Esophagus (tissue), 2 donors: ENCODE data around the gene EIF3J. TPM values are rescaled to one million over a fixed set of nuclear protein-coding genes. Genes with fewer than 3 reads are reported as not detected.
"Not testable (repeated sequence)": the region's sequence is repeated elsewhere in the genome, so short reads cannot be mapped to it uniquely, and the experiment has no call there.

Experiments used
- H3K27ac ChIP-seq, 2 donors: one replicate each; pipeline ENCODE4 v1.5.1; 2013; ENCODE audit warnings: low read depth in 2 of 2, mild to moderate bottlenecking in 2 of 2, inconsistent platforms in 1 of 2, low read length in 1 of 2, moderate library complexity in 1 of 2
- H3K27me3 ChIP-seq, 2 donors: one replicate each; pipeline ENCODE4 v1.6.1; 2013; ENCODE audit warnings: low read length in 2 of 2, control low read depth in 1 of 2, mild to moderate bottlenecking in 1 of 2; ENCODE audit not compliant: insufficient read depth in 2 of 2, control insufficient read depth in 1 of 2
- H3K36me3 ChIP-seq, 2 donors: one replicate each; pipeline ENCODE4 v1.6.1; 2013; ENCODE audit warnings: low read length in 1 of 2; ENCODE audit not compliant: control insufficient read depth in 2 of 2, insufficient read depth in 2 of 2
- H3K4me1 ChIP-seq, 2 donors: one replicate each; pipeline ENCODE4 v1.6.1; 2013; ENCODE audit warnings: low read length in 1 of 2; ENCODE audit not compliant: control insufficient read depth in 2 of 2, insufficient read depth in 2 of 2
- H3K4me3 ChIP-seq, 2 donors: one replicate each; pipeline ENCODE4 v1.5.1; 2013; ENCODE audit warnings: low read length in 2 of 2, mild to moderate bottlenecking in 2 of 2, low read depth in 1 of 2, moderate library complexity in 1 of 2
- H3K9me3 ChIP-seq, 2 donors: one replicate each; pipeline ENCODE4 v1.6.1; 2013; ENCODE audit warnings: mild to moderate bottlenecking in 2 of 2, low read depth in 1 of 2, low read length in 1 of 2, moderate library complexity in 1 of 2; ENCODE audit not compliant: control insufficient read depth in 2 of 2, insufficient read depth in 1 of 2
- WGBS, 2 donors: extraction: QIAGEN DNeasy Blood & Tissue Kit; methylation state at CpG; one replicate each; pipeline ENCODE4 v1.1.7; 2013; 5-methylcytosine and 5-hydroxymethylcytosine counted together
- polyA plus RNA-seq, 2 donors: library from polyadenylated mRNA; stranded (reverse); fragments of 200-250 nt; gene quantifications; one replicate each; pipeline ENCODE4 v1.2.3, GENCODE V29; 2013
- donor health status: healthy with polysubstance abuse.
- donor health status: Bipolar disorder and iron deficiency.

Gene EIF3J
- polyA plus RNA-seq, 2 donors, result 34.4 to 58.4 TPM

- H3K36me3 ChIP-seq, result peaks cover 7 to 10% of the 10 kb centered on the region in 2 donors
- H3K27me3 ChIP-seq, result no peaks in the 10 kb centered on the region
- H3K27ac ChIP-seq, result no peak overlapping the region
- WGBS, 2 donors, result 87 to 91% methylated on average over 4 of the region's 4 CpGs
- no peaks in the 10 kb centered on the region for H3K4me1 ChIP-seq
- H3K4me3 ChIP-seq, result no peak overlapping the region
- H3K9me3 ChIP-seq, result no peaks in the 10 kb centered on the region
Observed at GRCh38 chr15:44554934-44555723, 18.2 kb downstream of the EIF3J start.

- peaks cover 15 to 22% of the 10 kb centered on the region in 2 donors for H3K36me3 ChIP-seq
- H3K4me3 ChIP-seq, H3K4me1 ChIP-seq, H3K9me3 ChIP-seq, H3K27ac ChIP-seq, H3K27me3 ChIP-seq: not testable (repeated sequence)
Observed at GRCh38 chr15:44560926-44561325, 24.0 kb downstream of the EIF3J start.

- Histone ChIP-seq H3K9me3 (peaks cover 0 to 7% of the 10 kb centered on the region in 2 donors), H3K4me3 (no peak overlapping the region), H3K27me3 (no peaks in the 10 kb centered on the region), H3K27ac (no peak overlapping the region), H3K36me3 (peaks cover 19 to 37% of the 10 kb centered on the region in 2 donors), H3K4me1 (no peaks in the 10 kb centered on the region)
- WGBS, 2 donors, result 96 to 98% methylated on average over 8 of the region's 8 CpGs
Observed at GRCh38 chr15:44565387-44566154, 28.6 kb downstream of the EIF3J start.

- H3K9me3 ChIP-seq, result peaks cover 0 to 7% of the 10 kb centered on the region in 2 donors
- 95 to 96% methylated on average over 4 of the region's 4 CpGs for WGBS, 2 donors
- no peaks in the 10 kb centered on the region for H3K27me3 ChIP-seq
- no peak overlapping the region for H3K4me3 ChIP-seq
- H3K27ac ChIP-seq, result no peak overlapping the region
- H3K4me1 ChIP-seq, result no peaks in the 10 kb centered on the region
- peaks cover 19 to 37% of the 10 kb centered on the region in 2 donors for H3K36me3 ChIP-seq
Observed at GRCh38 chr15:44566155-44566540, 29.2 kb downstream of the EIF3J start.

GRCh38 chr15:44568338-44568737 is 31.4 kb downstream of the EIF3J start:
- Histone ChIP-seq H3K4me1 (no peaks in the 10 kb centered on the region), H3K27me3 (no peaks in the 10 kb centered on the region), H3K9me3 (peaks cover 0 to 7% of the 10 kb centered on the region in 2 donors), H3K36me3 (peaks cover 19 to 39% of the 10 kb centered on the region in 2 donors), H3K27ac (peak overlapping the region in 1 of 2 donors; percentile 8), H3K4me3 (no peak overlapping the region)
- 65 to 83% methylated on average over 3 of the region's 3 CpGs for WGBS, 2 donors

- Histone ChIP-seq H3K27me3 (no peaks in the 10 kb centered on the region), H3K36me3 (peaks cover 16 to 36% of the 10 kb centered on the region in 2 donors), H3K9me3 (peaks cover 0 to 7% of the 10 kb centered on the region in 2 donors), H3K4me3 (no peak overlapping the region), H3K4me1 (no peaks in the 10 kb centered on the region), H3K27ac (no peak overlapping the region)
- WGBS, 2 donors, result 95 to 98% methylated on average over 4 of the region's 4 CpGs
Observed at GRCh38 chr15:44569316-44569715, 32.4 kb downstream of the EIF3J start.

- no peaks in the 10 kb centered on the region for H3K27me3 ChIP-seq
- no peaks in the 10 kb centered on the region for H3K4me1 ChIP-seq
- peaks cover 0 to 3% of the 10 kb centered on the region in 2 donors for H3K9me3 ChIP-seq
- peaks cover 16 to 29% of the 10 kb centered on the region in 2 donors for H3K36me3 ChIP-seq
- H3K27ac ChIP-seq, result no peak overlapping the region
- WGBS, 2 donors, result 92 to 96% methylated on average over 4 of the region's 4 CpGs
- H3K4me3 ChIP-seq, result no peak overlapping the region
Observed at GRCh38 chr15:44570361-44570760, 33.4 kb downstream of the EIF3J start.

- no peak overlapping the region for H3K4me3 ChIP-seq
- H3K9me3 ChIP-seq, result no peaks in the 10 kb centered on the region
- no peaks in the 10 kb centered on the region for H3K27me3 ChIP-seq
- H3K27ac ChIP-seq, result no peak overlapping the region
- peaks cover 4 to 12% of the 10 kb centered on the region in 2 donors for H3K36me3 ChIP-seq
- WGBS, 2 donors, result 87 to 91% methylated on average over 6 of the region's 6 CpGs
- H3K4me1 ChIP-seq, result no peaks in the 10 kb centered on the region
Observed at GRCh38 chr15:44573386-44573785, 36.4 kb downstream of the EIF3J start.

GRCh38 chr15:44574734-44575133 is 37.8 kb downstream of the EIF3J start:
- Histone ChIP-seq H3K27ac (no peak overlapping the region), H3K4me1 (no peaks in the 10 kb centered on the region), H3K36me3 (peaks cover 4 to 10% of the 10 kb centered on the region in 2 donors), H3K27me3 (no peaks in the 10 kb centered on the region), H3K9me3 (no peaks in the 10 kb centered on the region), H3K4me3 (no peak overlapping the region)
- WGBS, 2 donors, result 36 to 57% methylated on average over 1 of the region's 1 CpG
